ENCODE measurements around the gene ASCC2. TPM values are rescaled to one million over a fixed set of nuclear protein-coding genes. Genes with fewer than 3 reads are reported as not detected.
A peak's percentile ranks its signal among the peaks of the same experiment; 100 is the strongest.
"Not testable (repeated sequence)": the region's sequence is repeated elsewhere in the genome, so short reads cannot be mapped to it uniquely, and the experiment has no call there.

Gene ASCC2
- total and polyA plus RNA-seq, 2 donors (not counting 3 experiments of a cell fraction or from before 2014, with no cell fraction given), result 43.6 to 60.7 TPM

DNA sequence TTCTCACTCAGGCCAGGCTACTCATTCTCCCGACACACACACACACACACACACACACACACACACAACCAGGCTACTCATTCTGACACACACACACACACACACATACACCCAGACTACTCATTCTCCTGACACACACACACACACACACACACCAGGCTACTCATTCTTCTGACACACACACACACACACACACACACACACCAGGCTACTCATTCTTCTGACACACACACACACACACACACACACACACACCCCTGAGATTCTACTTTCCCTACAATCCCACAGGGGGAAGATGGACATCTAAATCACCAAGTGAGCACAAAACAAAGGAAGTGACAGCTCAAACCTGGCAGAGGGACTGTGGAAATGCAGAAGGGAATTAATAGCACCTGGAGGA, 10.3 kb downstream of the ASCC2 start:
- H3K9me3 ChIP-seq (replicated peaks; ENCODE audit: control insufficient read depth, insufficient read depth, low read length); H3K27ac ChIP-seq (ENCODE audit: insufficient read depth, low read depth, low read length); dilution Hi-C loops (cut with MboI; ENCODE audit: extremely low pct_ligation_motif_present, low sequenced_read_pairs); BruUV-seq (replicated peaks); H2AFZ ChIP-seq (ENCODE audit: low read depth, low read length); H3K9ac ChIP-seq (replicated peaks; ENCODE audit: extremely low read depth, insufficient read depth, low read length); H3K4me3 ChIP-seq (replicated peaks in 1 of 3; ENCODE audit: insufficient read depth in 1 of 3, low read depth in 1 of 3, low read length in 3 of 3); intact Hi-C loops (cut with micrococcal nuclease); H3K4me2 ChIP-seq (ENCODE audit: insufficient read depth, low read length); H3K79me2 ChIP-seq (ENCODE audit: control insufficient read depth, insufficient read depth, low read length); POLR2A ChIA-PET; H3K4me1 ChIP-seq (ENCODE audit: control insufficient read depth, extremely low read depth, insufficient read depth, low read length); H3K27me3 ChIP-seq (ENCODE audit: control insufficient read depth in 2 of 2, insufficient read depth in 2 of 2, low read length in 2 of 2); H3K9me1 ChIP-seq (replicated peaks; ENCODE audit: control insufficient read depth, extremely low read depth, insufficient read depth, low read length); H4K20me1 ChIP-seq (replicated peaks; ENCODE audit: control insufficient read depth, extremely low read depth, insufficient read depth, low read length): not testable (repeated sequence)
- FAIRE-seq, result peak; percentile 74
- TF ChIP-seq GATA2 (IDR thresholded peaks at IDR 0.05; ENCODE audit: insufficient read depth, insufficient read length, low read depth, low read length) (peak; percentile 35), FOS (IDR thresholded peaks at IDR 0.05; ENCODE audit: borderline replicate concordance, insufficient read depth, low read length) (peak; percentile 22)
- DNase-seq (ENCODE audit: low read depth, low spot score), result peak; percentile 54
- CTCF ChIA-PET, result interaction anchor here (1.2 to 2.2 kb wide), 2 partner anchors 178 to 261 kb away, joined by 4 to 7 read pairs; no protein-coding TSS in a partner anchor
- peaks cover 6 to 14% of the 10 kb centered on the region in 2 experiments for H3K36me3 ChIP-seq (ENCODE audit: control insufficient read depth in 2 of 2, extremely low read depth in 1 of 2, insufficient read depth in 2 of 2, low read length in 2 of 2)

DNA sequence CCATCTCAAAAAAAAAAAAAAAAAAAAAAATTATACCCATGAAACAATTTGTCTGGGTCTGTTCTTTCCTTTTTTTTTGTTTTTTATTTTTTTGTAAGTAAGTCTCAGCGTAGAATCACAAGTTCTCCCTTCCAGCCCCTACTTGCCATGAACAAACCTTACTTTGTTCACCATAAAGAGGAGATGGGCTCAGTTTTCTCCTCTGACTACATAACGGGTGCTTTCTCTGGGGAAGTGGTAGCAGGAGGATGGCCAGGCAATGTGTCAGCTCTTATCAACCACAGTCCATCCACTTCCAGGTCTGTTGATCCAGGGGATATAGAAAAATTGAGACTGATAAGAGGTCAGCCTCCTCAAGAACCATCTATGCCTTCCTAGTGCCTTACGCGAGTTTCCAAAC, 11.0 kb downstream of the ASCC2 start:
- H3K36me3 ChIP-seq (ENCODE audit: control insufficient read depth in 2 of 2, extremely low read depth in 1 of 2, insufficient read depth in 2 of 2, low read length in 2 of 2), result peaks cover 6 to 14% of the 10 kb centered on the region in 2 experiments
- ChIA-PET CTCF (interaction anchor here (2.2 kb wide), 1 partner anchor 178 kb away, joined by 7 read pairs; no protein-coding TSS in a partner anchor), POLR2A (no interaction called here)
- DNase-seq (ENCODE audit: low read depth, low spot score) (no peak), FAIRE-seq (peak; percentile 21)
- no peaks in the 10 kb centered on the region for H3K9me1 ChIP-seq (replicated peaks; ENCODE audit: control insufficient read depth, extremely low read depth, insufficient read depth, low read length)
- no peaks in the 10 kb centered on the region for H4K20me1 ChIP-seq (replicated peaks; ENCODE audit: control insufficient read depth, extremely low read depth, insufficient read depth, low read length)
- H3K27ac ChIP-seq (ENCODE audit: insufficient read depth, low read depth, low read length), result no peak overlapping the region
- no peak overlapping the region for H3K4me2 ChIP-seq (ENCODE audit: insufficient read depth, low read length)
- H3K9me3 ChIP-seq (replicated peaks; ENCODE audit: control insufficient read depth, insufficient read depth, low read length), result no peaks in the 10 kb centered on the region
- no TSS peak for BruUV-seq (replicated peaks)
- dilution Hi-C loops (cut with MboI; ENCODE audit: extremely low pct_ligation_motif_present, low sequenced_read_pairs) (no loop called here), intact Hi-C loops (cut with micrococcal nuclease) (no loop called here)
- no peak overlapping the region for H2AFZ ChIP-seq (ENCODE audit: low read depth, low read length)
- H3K27me3 ChIP-seq (ENCODE audit: control insufficient read depth in 2 of 2, insufficient read depth in 2 of 2, low read length in 2 of 2), result no peaks in the 10 kb centered on the region
- TF ChIP-seq, protein P1, sequence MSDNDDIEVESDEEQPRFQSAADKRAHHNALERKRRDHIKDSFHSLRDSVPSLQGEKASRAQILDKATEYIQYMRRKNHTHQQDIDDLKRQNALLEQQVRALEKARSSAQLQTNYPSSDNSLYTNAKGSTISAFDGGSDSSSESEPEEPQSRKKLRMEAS (IDR thresholded peaks at IDR 0.05; ENCODE audit: insufficient read depth, insufficient read length), result no peak
- no peak for TF ChIP-seq POLR2AphosphoS5 (IDR thresholded peaks at IDR 0.05; ENCODE audit: insufficient read depth, low read depth, low read length)
- TF ChIP-seq JUN (IDR thresholded peaks at IDR 0.05; ENCODE audit: borderline replicate concordance, insufficient read depth, insufficient read length, low read depth), result no peak
- TF ChIP-seq, protein P2, sequence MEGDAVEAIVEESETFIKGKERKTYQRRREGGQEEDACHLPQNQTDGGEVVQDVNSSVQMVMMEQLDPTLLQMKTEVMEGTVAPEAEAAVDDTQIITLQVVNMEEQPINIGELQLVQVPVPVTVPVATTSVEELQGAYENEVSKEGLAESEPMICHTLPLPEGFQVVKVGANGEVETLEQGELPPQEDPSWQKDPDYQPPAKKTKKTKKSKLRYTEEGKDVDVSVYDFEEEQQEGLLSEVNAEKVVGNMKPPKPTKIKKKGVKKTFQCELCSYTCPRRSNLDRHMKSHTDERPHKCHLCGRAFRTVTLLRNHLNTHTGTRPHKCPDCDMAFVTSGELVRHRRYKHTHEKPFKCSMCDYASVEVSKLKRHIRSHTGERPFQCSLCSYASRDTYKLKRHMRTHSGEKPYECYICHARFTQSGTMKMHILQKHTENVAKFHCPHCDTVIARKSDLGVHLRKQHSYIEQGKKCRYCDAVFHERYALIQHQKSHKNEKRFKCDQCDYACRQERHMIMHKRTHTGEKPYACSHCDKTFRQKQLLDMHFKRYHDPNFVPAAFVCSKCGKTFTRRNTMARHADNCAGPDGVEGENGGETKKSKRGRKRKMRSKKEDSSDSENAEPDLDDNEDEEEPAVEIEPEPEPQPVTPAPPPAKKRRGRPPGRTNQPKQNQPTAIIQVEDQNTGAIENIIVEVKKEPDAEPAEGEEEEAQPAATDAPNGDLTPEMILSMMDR (IDR thresholded peaks at IDR 0.05; ENCODE audit: extremely low read depth in 1 of 2, insufficient read depth in 1 of 2, low read depth in 1 of 2, low read length in 2 of 2), result no peak
- TF ChIP-seq EZH2 (IDR thresholded peaks at IDR 0.05; ENCODE audit: borderline replicate concordance, low read depth, low read length, severe bottlenecking), result no peak
- no peak for TF ChIP-seq FOS (IDR thresholded peaks at IDR 0.05; ENCODE audit: borderline replicate concordance, insufficient read depth, low read length)
- H3K4me1 ChIP-seq (ENCODE audit: control insufficient read depth, extremely low read depth, insufficient read depth, low read length), result peaks cover 6% of the 10 kb centered on the region
- H3K79me2 ChIP-seq (ENCODE audit: control insufficient read depth, insufficient read depth, low read length), result no peaks in the 10 kb centered on the region
- no peak overlapping the region for H3K9ac ChIP-seq (replicated peaks; ENCODE audit: extremely low read depth, insufficient read depth, low read length)
- H3K4me3 ChIP-seq (replicated peaks in 1 of 3; ENCODE audit: insufficient read depth in 1 of 3, low read depth in 1 of 3, low read length in 3 of 3), result no peak overlapping the region

Data from endothelial cell of umbilical vein (primary cell).